DND-41 (cell line): Measurements from ENCODE around the gene EIF1.

Experiments used
- CTCF ChIP-seq: IDR thresholded peaks from 2 replicates; pipeline ENCODE4 v1.5.1; 2012; ENCODE audit warnings: borderline replicate concordance, low read length, moderate library complexity, mild to moderate bottlenecking; ENCODE audit not compliant: poor library complexity, severe bottlenecking; ENCODE audit errors: extremely low read depth
- EZH2 ChIP-seq: IDR thresholded peaks from 3 replicates; pipeline ENCODE4 v1.6.1; 2012; ENCODE audit warnings: borderline replicate concordance, low read depth, mild to moderate bottlenecking, moderate library complexity, low read length, inconsistent platforms; ENCODE audit not compliant: severe bottlenecking

- TF ChIP-seq CTCF (no peak), EZH2 (no peak)
These were observed 4.7 kb upstream of the EIF1 start for GRCh38 chr17:41684035-41684434.
